ENCODE results near the gene RCN1. TPM values are rescaled to one million over a fixed set of nuclear protein-coding genes. Genes with fewer than 3 reads are reported as not detected.

The RCN1 gene
- total and polyA plus RNA-seq, 4 donors: 35.9 to 58.1 (median 46.4) TPM

DNA sequence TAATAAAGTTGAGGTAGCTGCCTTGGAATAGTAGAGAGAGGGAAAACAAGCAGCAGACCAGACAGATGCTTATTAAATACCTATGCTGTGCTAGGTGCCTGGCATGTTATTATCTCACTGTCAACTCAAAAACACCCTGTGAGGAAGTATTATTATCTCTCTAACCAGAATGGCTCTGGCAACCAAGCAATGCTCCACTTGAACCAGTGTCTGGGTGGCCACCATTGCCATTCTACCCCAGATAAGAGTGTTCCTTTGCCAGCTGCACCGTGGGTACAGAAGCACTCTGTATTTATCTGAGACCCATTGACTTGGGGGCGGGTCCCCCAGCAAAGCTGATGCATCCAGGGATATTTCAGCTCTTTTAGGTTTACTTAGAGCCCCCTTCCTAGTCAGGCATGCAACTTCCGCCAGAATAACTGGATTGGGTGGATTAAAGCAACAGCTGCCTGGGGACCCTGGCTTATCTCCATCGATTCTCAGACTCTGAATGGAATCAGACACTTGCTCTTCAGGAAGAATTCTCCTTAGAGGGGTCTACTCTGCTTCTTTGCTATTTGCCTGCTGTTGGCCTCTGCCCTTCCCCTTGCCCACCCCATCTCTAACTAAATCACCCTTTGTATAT is 49.1 kb downstream of the RCN1 start:
- Histone ChIP-seq H3K9me3 (ENCODE audit: control insufficient read depth in 4 of 4, low read length in 3 of 4) (no peaks in the 10 kb centered on the region), H3K4me1 (ENCODE audit: control insufficient read depth in 4 of 4, insufficient read depth in 4 of 4, low read length in 3 of 4) (peaks cover 0 to 2% (median 0%) of the 10 kb centered on the region in 4 donors), H3K27ac (ENCODE audit: low read depth in 1 of 2, low read length in 2 of 2) (no peak overlapping the region), H3K9ac (ENCODE audit: low read depth in 1 of 2, low read length in 2 of 2) (no peak overlapping the region), H3K27me3 (ENCODE audit: control insufficient read depth in 4 of 4, insufficient read depth in 4 of 4, low read length in 3 of 4) (no peaks in the 10 kb centered on the region), H3K4me3 (ENCODE audit: low read depth in 1 of 3, low read length in 3 of 3) (no peak overlapping the region), H3K36me3 (ENCODE audit: control insufficient read depth in 4 of 4, insufficient read depth in 3 of 4, low read depth in 1 of 4, low read length in 3 of 4) (no peaks in the 10 kb centered on the region)
- TF ChIP-seq EGR1 (IDR thresholded peaks at IDR 0.05; ENCODE audit: low read depth in 2 of 2) (no peak), GABPA (IDR thresholded peaks at IDR 0.05 in 1 of 2, conservative IDR thresholded peaks at IDR 0.05 in 1 of 2) (no peak), CTCF (IDR thresholded peaks at IDR 0.05; ENCODE audit: low read depth, low read length, missing input control) (no peak), FOXA1 (IDR thresholded peaks at IDR 0.05) (no peak), SP1 (IDR thresholded peaks at IDR 0.05) (no peak), ATF3 (IDR thresholded peaks at IDR 0.05) (no peak), HNF4G (IDR thresholded peaks at IDR 0.05) (no peak), RXRA (IDR thresholded peaks at IDR 0.05) (no peak), FOXA2 (IDR thresholded peaks at IDR 0.05) (no peak)
- no peak for DNase-seq (ENCODE audit: low spot score)
- 78% methylated on average over 4 of the region's 4 CpGs for WGBS

DNA sequence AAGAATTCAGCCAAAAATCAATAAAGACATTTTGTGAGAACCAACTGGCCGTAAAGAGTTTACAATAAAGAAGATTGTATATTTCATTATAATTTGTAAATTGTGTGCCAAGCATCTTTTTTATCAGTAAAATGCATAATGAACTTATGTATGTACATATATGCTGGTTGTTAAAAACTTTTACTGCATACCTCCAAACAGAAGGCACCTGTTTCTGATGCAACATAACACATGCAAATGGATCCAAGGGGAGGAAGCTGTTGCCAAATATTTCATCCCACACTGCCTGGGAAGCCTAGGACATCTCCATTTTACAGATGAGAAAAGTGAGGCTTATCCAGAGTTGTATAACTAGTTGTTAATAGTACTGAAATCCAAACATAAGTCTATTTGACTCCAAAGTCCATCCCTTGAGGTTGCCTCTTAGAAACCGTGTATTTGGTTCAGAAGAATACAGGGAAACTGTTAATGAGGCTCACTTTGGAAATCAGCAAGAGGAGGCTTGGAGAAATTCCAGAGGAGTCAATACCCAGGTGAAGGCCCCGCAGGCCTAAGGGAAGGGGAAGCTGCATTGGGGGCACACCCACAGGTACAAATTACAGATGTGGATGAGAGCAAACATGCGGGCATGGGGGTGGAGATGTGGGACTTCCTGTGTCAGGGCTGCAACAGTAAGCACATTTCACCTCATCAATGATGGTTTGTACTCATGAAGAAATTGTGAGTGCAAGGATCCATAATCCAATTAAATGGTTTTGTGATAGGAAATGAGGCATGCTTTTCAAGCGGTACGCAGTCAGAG is 51.1 kb downstream of the RCN1 start:
- Histone ChIP-seq H3K27me3 (ENCODE audit: control insufficient read depth in 4 of 4, insufficient read depth in 4 of 4, low read length in 3 of 4) (no peaks in the 10 kb centered on the region), H3K4me3 (ENCODE audit: low read depth in 1 of 3, low read length in 3 of 3) (no peak overlapping the region), H3K27ac (ENCODE audit: low read depth in 1 of 2, low read length in 2 of 2) (no peak overlapping the region), H3K36me3 (ENCODE audit: control insufficient read depth in 4 of 4, insufficient read depth in 3 of 4, low read depth in 1 of 4, low read length in 3 of 4) (no peaks in the 10 kb centered on the region), H3K4me1 (ENCODE audit: control insufficient read depth in 4 of 4, insufficient read depth in 4 of 4, low read length in 3 of 4) (peaks cover 0 to 2% (median 0%) of the 10 kb centered on the region in 4 donors), H3K9ac (ENCODE audit: low read depth in 1 of 2, low read length in 2 of 2) (no peak overlapping the region), H3K9me3 (ENCODE audit: control insufficient read depth in 4 of 4, low read length in 3 of 4) (peaks cover 0 to 3% (median 0%) of the 10 kb centered on the region in 4 donors)
- TF ChIP-seq CTCF (IDR thresholded peaks at IDR 0.05; ENCODE audit: low read depth, low read length, missing input control) (no peak), NR2F2 (IDR thresholded peaks at IDR 0.05) (no peak), SP1 (IDR thresholded peaks at IDR 0.05) (peak; percentile 8), HNF4A (conservative IDR thresholded peaks at IDR 0.05) (peak in 1 of 2 donors; percentile 34)
- no peak for DNase-seq (ENCODE audit: low spot score)
- WGBS: 63% methylated on average over 6 of the region's 6 CpGs

- Histone ChIP-seq H3K36me3 (ENCODE audit: control insufficient read depth in 4 of 4, insufficient read depth in 3 of 4, low read depth in 1 of 4, low read length in 3 of 4) (no peaks in the 10 kb centered on the region), H3K27me3 (ENCODE audit: control insufficient read depth in 4 of 4, insufficient read depth in 4 of 4, low read length in 3 of 4) (no peaks in the 10 kb centered on the region), H3K27ac (ENCODE audit: low read depth in 1 of 2, low read length in 2 of 2) (no peak overlapping the region), H3K9ac (ENCODE audit: low read depth in 1 of 2, low read length in 2 of 2) (no peak overlapping the region), H3K4me3 (ENCODE audit: low read depth in 1 of 3, low read length in 3 of 3) (no peak overlapping the region), H3K9me3 (ENCODE audit: control insufficient read depth in 4 of 4, low read length in 3 of 4) (peaks cover 0 to 3% (median 0%) of the 10 kb centered on the region in 4 donors), H3K4me1 (ENCODE audit: control insufficient read depth in 4 of 4, insufficient read depth in 4 of 4, low read length in 3 of 4) (peaks cover 0 to 2% (median 0%) of the 10 kb centered on the region in 4 donors)
- WGBS: 93% methylated on average over 8 of the region's 8 CpGs
- DNase-seq (ENCODE audit: low spot score): no peak
- TF ChIP-seq SP1 (IDR thresholded peaks at IDR 0.05) (no peak), RXRA (IDR thresholded peaks at IDR 0.05) (no peak)
Measured at GRCh38 chr11:32143378-32143777, 52.5 kb downstream of the RCN1 start.
